WTC11 (cell line): ENCODE measurements around the gene MAP1S.

ENCODE experiments used
- AFF4 ChIP-seq: sonication (generic); formaldehyde crosslinking; IDR thresholded peaks from 2 replicates; pipeline ENCODE4 v1.8.1; 2023; ENCODE audit warnings: mild to moderate bottlenecking, missing genetic modification reagents, borderline replicate concordance
- CTCF ChIP-seq: fragments of 200-600 bp; IDR thresholded peaks from 2 replicates; pipeline ENCODE4 v1.8.0; 2022; ENCODE audit warnings: antibody characterized with exemption

- no peak for TF ChIP-seq AFF4
- no peak for TF ChIP-seq CTCF
Measured at GRCh38 chr19:17749912-17750317, 30.6 kb downstream of the MAP1S start.
